ENCODE measurements around the gene WDHD1.
"Not testable (repeated sequence)": the region's sequence is repeated elsewhere in the genome, so short reads cannot be mapped to it uniquely, and the experiment has no call there.

The WDHD1 gene

GRCh38 chr14:54931598-54932340, 95.1 kb downstream of the WDHD1 start:
- no peak overlapping the region for H3K27ac ChIP-seq
- TF ChIP-seq ZFX (IDR thresholded peaks at IDR 0.05) (no peak), CTCF (conservative IDR thresholded peaks at IDR 0.05) (no peak)

GRCh38 chr14:54931101-54931500, 95.8 kb downstream of the WDHD1 start:
- TF ChIP-seq CTCF (conservative IDR thresholded peaks at IDR 0.05) (no peak), ZFX (IDR thresholded peaks at IDR 0.05) (no peak)

GRCh38 chr14:54929556-54929955, 97.3 kb downstream of the WDHD1 start:
- TF ChIP-seq ZFX (IDR thresholded peaks at IDR 0.05), result no peak
- TF ChIP-seq CTCF (conservative IDR thresholded peaks at IDR 0.05), result no peak

More at GRCh38 chr14:54931101-54931500, 95.8 kb downstream of the WDHD1 start:
- no peak overlapping the region for H3K27ac ChIP-seq

GRCh38 chr14:54928216-54928615, 98.7 kb downstream of the WDHD1 start:
- H3K27ac ChIP-seq, result no peak overlapping the region
- TF ChIP-seq CTCF (conservative IDR thresholded peaks at IDR 0.05) (no peak), ZFX (IDR thresholded peaks at IDR 0.05) (no peak)

More at GRCh38 chr14:54929556-54929955, 97.3 kb downstream of the WDHD1 start:
- H3K27ac ChIP-seq, result no peak overlapping the region

GRCh38 chr14:54927551-54927950, 99.3 kb downstream of the WDHD1 start:
- H3K27ac ChIP-seq, result no peak overlapping the region
- TF ChIP-seq ZFX (IDR thresholded peaks at IDR 0.05) (no peak), CTCF (conservative IDR thresholded peaks at IDR 0.05) (no peak)

- not testable (repeated sequence) for H3K27ac ChIP-seq
Observed at GRCh38 chr14:54926570-54926969, 100.3 kb downstream of the WDHD1 start.

- no peak for TF ChIP-seq CTCF (conservative IDR thresholded peaks at IDR 0.05)
- no peak overlapping the region for H3K27ac ChIP-seq
Observed at GRCh38 chr14:54922598-54922997, 104.3 kb downstream of the WDHD1 start.

GRCh38 chr14:54920052-54920451, 106.8 kb downstream of the WDHD1 start:
- TF ChIP-seq CTCF (conservative IDR thresholded peaks at IDR 0.05) (no peak), ZFX (IDR thresholded peaks at IDR 0.05) (no peak)
- no peak overlapping the region for H3K27ac ChIP-seq

Data from C4-2B (cell line).